Spinal cord (tissue), 10 donors: ENCODE measurements around the gene MSANTD1. TPM values are rescaled to one million over a fixed set of nuclear protein-coding genes. Genes with fewer than 3 reads are reported as not detected.

Experiments
- DNase-seq, 6 donors: peaks; one replicate each; pipeline versions ENCODE4 v3.0.0 to v3.0.0-alpha.2; 2013 to 2015; ENCODE audit warnings: low spot score in 6 of 6, low read depth in 4 of 6
- H3K27ac ChIP-seq: one replicate; pipeline ENCODE4 v1.5.1; 2013; ENCODE audit warnings: low read depth, low read length, control low read depth
- H3K27me3 ChIP-seq: one replicate; pipeline ENCODE4 v1.6.1; 2013; ENCODE audit warnings: low read length; ENCODE audit not compliant: control insufficient read depth, insufficient read depth
- H3K36me3 ChIP-seq: one replicate; pipeline ENCODE4 v1.6.1; 2013; ENCODE audit warnings: low read length; ENCODE audit not compliant: control insufficient read depth, insufficient read depth
- H3K4me1 ChIP-seq: one replicate; pipeline ENCODE4 v1.6.1; 2013; ENCODE audit warnings: low read length; ENCODE audit not compliant: control insufficient read depth, insufficient read depth
- H3K4me3 ChIP-seq: one replicate; pipeline ENCODE4 v1.5.1; 2013; ENCODE audit warnings: low read depth, low read length, control low read depth
- H3K9me3 ChIP-seq: one replicate; pipeline ENCODE4 v1.6.1; 2013; ENCODE audit warnings: low read length; ENCODE audit not compliant: control insufficient read depth, insufficient read depth
- WGBS: methylation state at CpG from one replicate; pipeline ENCODE4 v1.1.5; 2013; ENCODE audit warnings: missing lambda C conversion rate; ENCODE audit not compliant: insufficient coverage; 5-methylcytosine and 5-hydroxymethylcytosine counted together
- polyA plus RNA-seq, 2 donors: library from polyadenylated mRNA; unstranded; fragments of 120-200 nt; gene quantifications; one replicate each; pipeline ENCODE4 v1.2.1, GENCODE V29; 2013; ENCODE audit not compliant: insufficient read length in 2 of 2
- total RNA-seq, 2 donors: library from RNA; depleted of rRNA in 1 of 2; stranded (reverse); fragments of 120-200 nt in 1 of 2; fragments of >200 nt in 1 of 2; gene quantifications; one replicate each; pipeline versions ENCODE4 v1.2.3 to v1.2.4, GENCODE V29; 2013 to 2014
- donor health status: healthy.

The MSANTD1 gene
- total and polyA plus RNA-seq, 4 donors: 1.4 to 5.7 (median 3.3) TPM

GRCh38 chr4:3206439-3207100 is 42.4 kb upstream of the MSANTD1 start:
- Histone ChIP-seq H3K4me3 (no peak overlapping the region), H3K27ac (no peak overlapping the region), H3K27me3 (no peaks in the 10 kb centered on the region), H3K4me1 (peaks cover 7% of the 10 kb centered on the region), H3K9me3 (no peaks in the 10 kb centered on the region), H3K36me3 (peaks cover 52% of the 10 kb centered on the region)
- WGBS: 84% methylated on average over 16 of the region's 18 CpGs
- no peak for DNase-seq

GRCh38 chr4:3207531-3208037 is 41.4 kb upstream of the MSANTD1 start:
- Histone ChIP-seq H3K9me3 (no peaks in the 10 kb centered on the region), H3K27me3 (no peaks in the 10 kb centered on the region), H3K4me1 (peaks cover 7% of the 10 kb centered on the region), H3K36me3 (peaks cover 57% of the 10 kb centered on the region), H3K4me3 (no peak overlapping the region), H3K27ac (no peak overlapping the region)
- DNase-seq: no peak
- no CpG with 5 or more reads among the region's 5 CpGs for WGBS

GRCh38 chr4:3208826-3209225 is 40.1 kb upstream of the MSANTD1 start:
- Histone ChIP-seq H3K27ac (no peak overlapping the region), H3K4me1 (no peaks in the 10 kb centered on the region), H3K27me3 (no peaks in the 10 kb centered on the region), H3K9me3 (no peaks in the 10 kb centered on the region), H3K36me3 (peaks cover 65% of the 10 kb centered on the region), H3K4me3 (no peak overlapping the region)
- DNase-seq: no peak
- 96% methylated on average over 14 of the region's 14 CpGs for WGBS

- peaks cover 64% of the 10 kb centered on the region for H3K36me3 ChIP-seq
- no peaks in the 10 kb centered on the region for H3K27me3 ChIP-seq
- H3K4me1 ChIP-seq: no peaks in the 10 kb centered on the region
- no peak overlapping the region for H3K4me3 ChIP-seq
- no peak overlapping the region for H3K27ac ChIP-seq
- no peaks in the 10 kb centered on the region for H3K9me3 ChIP-seq
- WGBS: 97% methylated on average over 17 of the region's 17 CpGs
- no peak for DNase-seq
Observed at GRCh38 chr4:3209551-3210325, 39.2 kb upstream of the MSANTD1 start.

- Histone ChIP-seq H3K27me3 (no peaks in the 10 kb centered on the region), H3K27ac (no peak overlapping the region), H3K9me3 (no peaks in the 10 kb centered on the region), H3K4me1 (no peaks in the 10 kb centered on the region), H3K4me3 (no peak overlapping the region), H3K36me3 (peaks cover 70% of the 10 kb centered on the region)
- no CpG with 5 or more reads among the region's 6 CpGs for WGBS
- DNase-seq: no peak
Observed at GRCh38 chr4:3210467-3210866, 38.5 kb upstream of the MSANTD1 start.

- no peak for DNase-seq
- H3K36me3 ChIP-seq: peaks cover 68% of the 10 kb centered on the region
- H3K9me3 ChIP-seq: no peaks in the 10 kb centered on the region
- H3K27ac ChIP-seq: no peak overlapping the region
- H3K4me1 ChIP-seq: no peaks in the 10 kb centered on the region
- H3K4me3 ChIP-seq: no peak overlapping the region
- H3K27me3 ChIP-seq: no peaks in the 10 kb centered on the region
- 100% methylated on average over 2 of the region's 8 CpGs for WGBS
Observed at GRCh38 chr4:3211866-3212265, 37.1 kb upstream of the MSANTD1 start.

- no peak for DNase-seq
- 98% methylated on average over 8 of the region's 12 CpGs for WGBS
Observed at GRCh38 chr4:3212391-3213105, 36.4 kb upstream of the MSANTD1 start.

GRCh38 chr4:3213106-3213425 is 35.9 kb upstream of the MSANTD1 start:
- H3K9me3 ChIP-seq: no peaks in the 10 kb centered on the region
- DNase-seq: no peak
- H3K27me3 ChIP-seq: no peaks in the 10 kb centered on the region
- 100% methylated on average over 1 of the region's 4 CpGs for WGBS
- no peak overlapping the region for H3K4me3 ChIP-seq
- H3K4me1 ChIP-seq: no peaks in the 10 kb centered on the region
- peaks cover 71% of the 10 kb centered on the region for H3K36me3 ChIP-seq
- no peak overlapping the region for H3K27ac ChIP-seq

More at GRCh38 chr4:3212391-3213105, 36.4 kb upstream of the MSANTD1 start:
- H3K36me3 ChIP-seq: peaks cover 69% of the 10 kb centered on the region
- no peaks in the 10 kb centered on the region for H3K4me1 ChIP-seq
- no peaks in the 10 kb centered on the region for H3K9me3 ChIP-seq
- H3K27ac ChIP-seq: no peak overlapping the region
- H3K27me3 ChIP-seq: no peaks in the 10 kb centered on the region
- no peak overlapping the region for H3K4me3 ChIP-seq

GRCh38 chr4:3213661-3214250 is 35.2 kb upstream of the MSANTD1 start:
- Histone ChIP-seq H3K36me3 (peaks cover 75% of the 10 kb centered on the region), H3K4me1 (no peaks in the 10 kb centered on the region), H3K4me3 (no peak overlapping the region), H3K27ac (no peak overlapping the region), H3K9me3 (no peaks in the 10 kb centered on the region), H3K27me3 (no peaks in the 10 kb centered on the region)
- no peak for DNase-seq
- 96% methylated on average over 13 of the region's 15 CpGs for WGBS
